GM12878 (cell line): Measurements from ENCODE around the gene SPATS2L. TPM values are rescaled to one million over a fixed set of nuclear protein-coding genes. Genes with fewer than 3 reads are reported as not detected.
A peak's percentile ranks its signal among the peaks of the same experiment; 100 is the strongest.

Experiments
- ATAC-seq: fragments of 200-7000 bp; cut with Tn5 transposase; 3 replicates; pipeline ENCODE4 v1.9.1; 2020; ENCODE audit warnings: mild to moderate bottlenecking, moderate library complexity
- BruUV-seq: library from RNA; stranded (reverse); fragments of 400-500 nt; replicated peaks from 2 replicates; lab custom pipeline; 2021; lab: Mats Ljungman, UMichigan
- CTCF ChIA-PET: fragments of 300-600 bp; sonication (Branson Sonifier 250); formaldehyde crosslinking; extraction: SDS; loops from one replicate; lab custom pipeline; 2021; ENCODE audit warnings: inconsistent platforms; lab: Yijun Ruan, JAX
- POLR2A ChIA-PET: fragments of 350-600 bp; formaldehyde crosslinking; extraction: SDS; loops from one replicate; lab custom pipeline; 2021; ENCODE audit warnings: inconsistent platforms; lab: Charles Lee
- RAD21 ChIA-PET: fragments of 300-600 bp; sonication (Branson Sonifier 250); formaldehyde crosslinking; loops from one replicate; lab custom pipeline; 2023; ENCODE audit warnings: antibody characterized with exemption; ENCODE audit not compliant: unreplicated experiment; lab: Charles Lee
- SMC1A ChIA-PET: fragments of 300-600 bp; sonication (Branson Sonifier 250); formaldehyde crosslinking; loops from one replicate; lab custom pipeline; 2023; ENCODE audit not compliant: unreplicated experiment, uncharacterized antibody; lab: Charles Lee
- DNase-seq: peaks from one replicate; pipeline ENCODE4 v3.0.0-alpha.2; 2011; ENCODE audit warnings: low read depth, low spot score
- FAIRE-seq: peaks from 3 replicates; lab custom pipeline; 2011; peaks lifted over from hg19 to GRCh38; lab: Jason Lieb, UNC
- H2AFZ ChIP-seq: 2 replicates; pipeline ENCODE4 v1.6.0; 2011; ENCODE audit warnings: low read depth, low read length, control low read depth; ENCODE audit not compliant: control insufficient read depth
- H3K27ac ChIP-seq: 2 replicates; pipeline ENCODE4 v1.5.1; 2011; ENCODE audit warnings: control low read depth; ENCODE audit not compliant: control insufficient read depth, insufficient read depth
- H3K27me3 ChIP-seq, 2 experiments: replicated peaks in 1 of 2; 2 replicates each; pipeline versions ENCODE4 v1.6.0 to v1.6.1; 2011; ENCODE audit warnings: low read length in 1 of 2; ENCODE audit not compliant: control insufficient read depth in 2 of 2, insufficient read depth in 2 of 2
- H3K36me3 ChIP-seq, 2 experiments: 2 replicates each; pipeline ENCODE4 v1.5.1; 2011; ENCODE audit warnings: low read length in 1 of 2; ENCODE audit not compliant: control insufficient read depth in 2 of 2, insufficient read depth in 2 of 2
- H3K4me1 ChIP-seq: 2 replicates; pipeline ENCODE4 v1.6.1; 2011; ENCODE audit warnings: mild to moderate bottlenecking, low read length, moderate library complexity, mixed read lengths; ENCODE audit not compliant: control insufficient read depth, insufficient read depth
- H3K4me2 ChIP-seq: 2 replicates; pipeline ENCODE4 v1.6.0; 2011; ENCODE audit warnings: control low read depth; ENCODE audit not compliant: control insufficient read depth, insufficient read depth
- H3K4me3 ChIP-seq: fragments of 200-600 bp; sonication (generic); 2 replicates; pipeline ENCODE4 v1.5.1; 2016
- H3K79me2 ChIP-seq: 2 replicates; pipeline ENCODE4 v1.6.0; 2011; ENCODE audit warnings: low read length; ENCODE audit not compliant: control insufficient read depth, insufficient read depth
- H3K9ac ChIP-seq: 2 replicates; pipeline ENCODE4 v1.8.0; 2011; ENCODE audit warnings: low read length, control low read depth, mixed read lengths; ENCODE audit not compliant: control insufficient read depth, insufficient read depth
- H3K9me3 ChIP-seq: replicated peaks from 3 replicates; pipeline ENCODE4 v1.5.1; 2011; ENCODE audit warnings: mild to moderate bottlenecking, low read length; ENCODE audit not compliant: control insufficient read depth, insufficient read depth
- H4K20me1 ChIP-seq: 2 replicates; pipeline ENCODE4 v1.6.0; 2011; ENCODE audit not compliant: control insufficient read depth, insufficient read depth
- ATF7 ChIP-seq: fragments of 450-650 bp; IDR thresholded peaks from 2 replicates; pipeline ENCODE4 v1.6.1; 2016; ENCODE audit warnings: low read depth, mild to moderate bottlenecking
- CBFB ChIP-seq: IDR thresholded peaks from 2 replicates; pipeline ENCODE4 v1.6.1; 2016; ENCODE audit warnings: antibody characterized with exemption, low read depth
- EP300 ChIP-seq, 2 experiments: fragments of 150-350 bp in 1 of 2; IDR thresholded peaks; 2 replicates each; pipeline ENCODE4 v1.6.1; 2011 to 2012; ENCODE audit warnings: low read depth in 2 of 2, low read length in 2 of 2, borderline replicate concordance in 1 of 2, improper control_type of control experiment in 1 of 2, inconsistent platforms in 1 of 2; ENCODE audit not compliant: control insufficient read depth in 1 of 2
- ESRRA ChIP-seq: IDR thresholded peaks from 2 replicates; pipeline ENCODE4 v1.6.1; 2012; ENCODE audit warnings: mild to moderate bottlenecking, low read length, improper control_type of control experiment
- FOS ChIP-seq: IDR thresholded peaks from 3 replicates; pipeline ENCODE4 v1.6.1; 2011; ENCODE audit warnings: borderline replicate concordance; ENCODE audit not compliant: insufficient read length; ENCODE audit errors: extremely low read depth
- GATAD2B ChIP-seq: fragments of 450-650 bp; conservative IDR thresholded peaks from 2 replicates; pipeline ENCODE4 v1.6.1; 2017; ENCODE audit warnings: low read depth, mild to moderate bottlenecking, moderate library complexity
- NFYB ChIP-seq: IDR thresholded peaks from 2 replicates; pipeline ENCODE4 v1.6.1; 2011; ENCODE audit warnings: low read depth, mild to moderate bottlenecking, low read length, improper control_type of control experiment, moderate library complexity; ENCODE audit not compliant: insufficient read depth
- PML ChIP-seq: IDR thresholded peaks from 2 replicates; pipeline ENCODE4 v1.6.1; 2012; ENCODE audit warnings: low read length, inconsistent platforms
- RELA ChIP-seq: fragments of 450-650 bp; IDR thresholded peaks from 2 replicates; pipeline ENCODE4 v1.8.0; 2014; ENCODE audit warnings: borderline replicate concordance; ENCODE audit not compliant: partially characterized antibody
- SMC3 ChIP-seq: IDR thresholded peaks from 2 replicates; pipeline ENCODE4 v1.6.1; 2011; ENCODE audit warnings: low read length, improper control_type of control experiment, borderline replicate concordance
- WGBS: methylation state at CpG from one replicate; pipeline ENCODE4 v1.1.6; 2016; ENCODE audit warnings: low lambda C conversion rate; ENCODE audit not compliant: insufficient replicate concordance, insufficient coverage; ENCODE audit errors: missing lambda C conversion rate; 5-methylcytosine and 5-hydroxymethylcytosine counted together
- in situ Hi-C: fragments of 300-500 bp; cut with MboI; formaldehyde crosslinking; loops from 9 replicates; pipeline ENCODE4 v1.14.3; 2018; ENCODE audit warnings: mixed read lengths
- intact Hi-C: fragments of 100-400 bp; cut with micrococcal nuclease; formaldehyde crosslinking; loops from one replicate; pipeline ENCODE4 v1.14.2; 2022; ENCODE audit not compliant: unreplicated experiment
- polyA plus RNA-seq, 11 experiments: library from polyadenylated mRNA; depleted of rRNA in 4 of 11; unstranded in 6 of 11; stranded (reverse) in 5 of 11; fragments of >200 nt; fragmentation: Nextera tagmentation in 4 of 11; fragmentation: Illumina TruSeq in 1 of 11; extraction: Ambion mirVana in 4 of 11; extraction: Trizol in 1 of 11; gene quantifications; 1 replicate in 1 of 11; 2 replicates in 10 of 11; pipeline versions ENCODE4 v1.2.1 to v1.2.3, GENCODE V29; 2011 to 2016; ENCODE audit warnings: inconsistent platforms in 2 of 11, missing spikeins in 2 of 11, low read depth in 1 of 11
- total RNA-seq, 4 experiments: library from RNA; depleted of rRNA in 3 of 4; stranded (reverse); fragments of >200 nt in 3 of 4; fragmentation: Illumina TruSeq in 1 of 4; extraction: Trizol in 1 of 4; gene quantifications; 2 replicates each; pipeline versions ENCODE4 v1.2.1 to v1.2.3, GENCODE V29; 2013 to 2021
- TF ChIP-seq, protein P1 (sequence below): IDR thresholded peaks from 2 replicates; pipeline ENCODE4 v1.6.1; 2011; ENCODE audit warnings: borderline replicate concordance, low read depth, mild to moderate bottlenecking, moderate library complexity, mixed read lengths, low read length; ENCODE audit not compliant: insufficient read depth; ENCODE audit errors: extremely low read length
- TF ChIP-seq, protein P2 (sequence below): fragments of 450-650 bp; IDR thresholded peaks from 2 replicates; pipeline ENCODE4 v1.6.1; 2018; ENCODE audit warnings: mild to moderate bottlenecking, low read depth, moderate library complexity; ENCODE audit not compliant: partially characterized antibody

SPATS2L gene
- total and polyA plus RNA-seq, 10 of the 15 experiments (the other 5 are each of a cell fraction or from before 2014, with no cell fraction given), result 5.2 to 30.0 (median 20.1) TPM

DNA sequence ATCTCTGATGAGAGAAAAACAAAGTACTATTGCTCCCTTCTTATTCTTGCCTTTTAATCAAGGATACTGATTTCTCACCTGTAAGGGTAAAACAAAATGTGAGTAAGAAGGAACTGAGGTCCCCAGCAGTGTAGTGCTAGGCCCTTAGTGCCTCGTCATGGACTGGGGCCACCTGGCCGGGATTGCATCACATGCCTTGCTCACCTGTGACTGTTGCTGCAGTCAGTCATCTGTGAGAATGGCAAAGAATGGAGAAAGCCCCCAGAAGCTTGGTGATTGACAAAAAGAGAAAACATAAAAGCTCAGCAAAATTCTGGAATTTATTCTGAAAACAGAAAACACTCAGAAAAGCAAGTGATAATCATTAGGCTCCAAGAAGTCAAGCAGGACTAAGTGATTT lies 63.4 kb downstream of the SPATS2L start:
- no peak for TF ChIP-seq ATF7
- TF ChIP-seq RELA, result no peak
- no peak for TF ChIP-seq NFYB
- no peak for TF ChIP-seq PML
- no peak for TF ChIP-seq GATAD2B
- no peak for TF ChIP-seq CBFB
- no peak for TF ChIP-seq SMC3
- TF ChIP-seq, protein P1, sequence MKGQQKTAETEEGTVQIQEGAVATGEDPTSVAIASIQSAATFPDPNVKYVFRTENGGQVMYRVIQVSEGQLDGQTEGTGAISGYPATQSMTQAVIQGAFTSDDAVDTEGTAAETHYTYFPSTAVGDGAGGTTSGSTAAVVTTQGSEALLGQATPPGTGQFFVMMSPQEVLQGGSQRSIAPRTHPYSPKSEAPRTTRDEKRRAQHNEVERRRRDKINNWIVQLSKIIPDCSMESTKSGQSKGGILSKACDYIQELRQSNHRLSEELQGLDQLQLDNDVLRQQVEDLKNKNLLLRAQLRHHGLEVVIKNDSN, result no peak
- no peak for TF ChIP-seq EP300 (IDR thresholded peaks at IDR 0.05; ENCODE audit: borderline replicate concordance in 1 of 2, control insufficient read depth in 1 of 2, low read depth in 2 of 2, low read length in 2 of 2)
- TF ChIP-seq FOS, result no peak
- TF ChIP-seq, protein P2, sequence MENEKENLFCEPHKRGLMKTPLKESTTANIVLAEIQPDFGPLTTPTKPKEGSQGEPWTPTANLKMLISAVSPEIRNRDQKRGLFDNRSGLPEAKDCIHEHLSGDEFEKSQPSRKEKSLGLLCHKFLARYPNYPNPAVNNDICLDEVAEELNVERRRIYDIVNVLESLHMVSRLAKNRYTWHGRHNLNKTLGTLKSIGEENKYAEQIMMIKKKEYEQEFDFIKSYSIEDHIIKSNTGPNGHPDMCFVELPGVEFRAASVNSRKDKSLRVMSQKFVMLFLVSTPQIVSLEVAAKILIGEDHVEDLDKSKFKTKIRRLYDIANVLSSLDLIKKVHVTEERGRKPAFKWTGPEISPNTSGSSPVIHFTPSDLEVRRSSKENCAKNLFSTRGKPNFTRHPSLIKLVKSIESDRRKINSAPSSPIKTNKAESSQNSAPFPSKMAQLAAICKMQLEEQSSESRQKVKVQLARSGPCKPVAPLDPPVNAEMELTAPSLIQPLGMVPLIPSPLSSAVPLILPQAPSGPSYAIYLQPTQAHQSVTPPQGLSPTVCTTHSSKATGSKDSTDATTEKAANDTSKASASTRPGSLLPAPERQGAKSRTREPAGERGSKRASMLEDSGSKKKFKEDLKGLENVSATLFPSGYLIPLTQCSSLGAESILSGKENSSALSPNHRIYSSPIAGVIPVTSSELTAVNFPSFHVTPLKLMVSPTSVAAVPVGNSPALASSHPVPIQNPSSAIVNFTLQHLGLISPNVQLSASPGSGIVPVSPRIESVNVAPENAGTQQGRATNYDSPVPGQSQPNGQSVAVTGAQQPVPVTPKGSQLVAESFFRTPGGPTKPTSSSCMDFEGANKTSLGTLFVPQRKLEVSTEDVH, result no peak
- no peak for TF ChIP-seq ESRRA
- Histone ChIP-seq H3K79me2 (no peaks in the 10 kb centered on the region; the same call in 1 of the 2 replicates), H4K20me1 (no peaks in the 10 kb centered on the region), H3K4me1 (peaks cover 12% of the 10 kb centered on the region), H3K9me3 (no peaks in the 10 kb centered on the region), H3K27ac (no peak overlapping the region), H3K4me2 (no peak overlapping the region), H3K36me3 (no peaks in the 10 kb centered on the region), H2AFZ (no peak overlapping the region), H3K9ac (no peak overlapping the region), H3K27me3 (no peaks in the 10 kb centered on the region), H3K4me3 (no peak overlapping the region)
- RAD21 ChIA-PET, result no interaction called here
- intact Hi-C loops (loop anchor here (5.0 kb wide), 1 partner anchor 63 kb away; the partner anchor contains the start of gene SPATS2L), in situ Hi-C loops (no loop called here)
- FAIRE-seq (peak; percentile 23), DNase-seq (no peak), ATAC-seq (no peak)
- BruUV-seq, result no TSS peak
- POLR2A ChIA-PET, result no interaction called here
- WGBS, result 38% methylated on average over 2 of the region's 2 CpGs
- CTCF ChIA-PET, result no interaction called here
- SMC1A ChIA-PET, result interaction anchor here (0.8 kb wide), 1 partner anchor 9 kb away, joined by 3 read pairs; no protein-coding TSS in a partner anchor
